ENCODE results near the gene ZNF609. TPM values are rescaled to one million over a fixed set of nuclear protein-coding genes. Genes with fewer than 3 reads are reported as not detected.

Gene ZNF609
- polyA plus RNA-seq, 3 donors, result 1.3 to 13.2 (median 1.7) TPM

- H3K4me2 ChIP-seq (replicated peaks; ENCODE audit: extremely low read depth, low read length, poor library complexity, severe bottlenecking), result peak overlapping the region; percentile 63
- Mint-ChIP-seq H3K27ac (peak overlapping the region; percentile 88 to 96 (median 95)), H3K27me3 (ENCODE audit: low read depth in 3 of 3) (no peaks in the 10 kb centered on the region), H3K4me1 (peaks cover 88% of the 10 kb centered on the region), H3K36me3 (peaks cover 40 to 60% of the 10 kb centered on the region in 2 donors), H3K9me3 (no peaks in the 10 kb centered on the region), H3K4me3 (peak overlapping the region in 1 of 2 donors; percentile 85)
- H3K9ac ChIP-seq (ENCODE audit: insufficient read depth, low read length, poor library complexity, severe bottlenecking), result peak overlapping the region; percentile 52
- peak; percentile 37 to 76 (median 41) for DNase-seq
- intact Hi-C loops (cut with micrococcal nuclease), result loop anchor here in 1 of 2 donors (10.0 kb wide), 2 partner anchors 130 to 200 kb away; partner anchors contain the start of gene PIF1
- peaks cover 74% of the 10 kb centered on the region for H3K79me2 ChIP-seq (ENCODE audit: insufficient read depth, low read length)
- peaks cover 26% of the 10 kb centered on the region for H4K20me1 ChIP-seq (ENCODE audit: insufficient read depth, low read length)
- peaks cover 15 to 17% of the 10 kb centered on the region in 2 donors for H3K36me3 ChIP-seq (replicated peaks in 1 of 2; ENCODE audit: control insufficient read depth in 1 of 2, insufficient read depth in 2 of 2, low read length in 2 of 2)
- peak overlapping the region in 1 of 3 experiments; percentile 45 for H3K4me3 ChIP-seq (replicated peaks in 1 of 3; ENCODE audit: low read depth in 2 of 3, low read length in 3 of 3)
- no CpG with 5 or more reads among the region's 2 CpGs for WGBS (ENCODE audit: insufficient coverage)
- H3K4me1 ChIP-seq (ENCODE audit: control insufficient read depth in 1 of 2, insufficient read depth in 2 of 2, low read length in 2 of 2), result peaks cover 67 to 91% of the 10 kb centered on the region in 2 donors
- no peaks in the 10 kb centered on the region for H3K27me3 ChIP-seq (ENCODE audit: control insufficient read depth in 2 of 2, insufficient read depth in 2 of 2, low read length in 2 of 2)
- H3K9me3 ChIP-seq (replicated peaks in 1 of 2; ENCODE audit: control insufficient read depth in 1 of 2, insufficient read depth in 1 of 2, low read length in 2 of 2), result no peaks in the 10 kb centered on the region
- no peak for TF ChIP-seq CTCF (IDR thresholded peaks at IDR 0.05)
- H3K27ac ChIP-seq (ENCODE audit: low read depth in 1 of 2, low read length in 2 of 2), result peak overlapping the region; percentile 77 to 94
- H2AFZ ChIP-seq (ENCODE audit: insufficient read depth, low read depth, low read length, poor library complexity, severe bottlenecking), result no peak overlapping the region
Observed at GRCh38 chr15:64694816-64695215, 234.4 kb downstream of the ZNF609 start.

GRCh38 chr15:64695561-64695992, 235.2 kb downstream of the ZNF609 start:
- Histone ChIP-seq H4K20me1 (ENCODE audit: insufficient read depth, low read length) (peaks cover 33% of the 10 kb centered on the region), H3K9ac (ENCODE audit: insufficient read depth, low read length, poor library complexity, severe bottlenecking) (no peak overlapping the region), H3K4me1 (ENCODE audit: control insufficient read depth in 1 of 2, insufficient read depth in 2 of 2, low read length in 2 of 2) (peaks cover 72 to 99% of the 10 kb centered on the region in 2 donors), H3K27me3 (ENCODE audit: control insufficient read depth in 2 of 2, insufficient read depth in 2 of 2, low read length in 2 of 2) (no peaks in the 10 kb centered on the region), H3K9me3 (replicated peaks in 1 of 2; ENCODE audit: control insufficient read depth in 1 of 2, insufficient read depth in 1 of 2, low read length in 2 of 2) (no peaks in the 10 kb centered on the region), H3K36me3 (replicated peaks in 1 of 2; ENCODE audit: control insufficient read depth in 1 of 2, insufficient read depth in 2 of 2, low read length in 2 of 2) (peaks cover 13 to 17% of the 10 kb centered on the region in 2 donors), H3K4me3 (replicated peaks in 1 of 3; ENCODE audit: low read depth in 2 of 3, low read length in 3 of 3) (peak overlapping the region in 2 of 3 experiments; percentile 6 to 45), H3K4me2 (replicated peaks; ENCODE audit: extremely low read depth, low read length, poor library complexity, severe bottlenecking) (peak overlapping the region; percentile 63), H3K27ac (ENCODE audit: low read depth in 1 of 2, low read length in 2 of 2) (peak overlapping the region; percentile 77 to 94), H2AFZ (ENCODE audit: insufficient read depth, low read depth, low read length, poor library complexity, severe bottlenecking) (peak overlapping the region; percentile 38), H3K79me2 (ENCODE audit: insufficient read depth, low read length) (peaks cover 82% of the 10 kb centered on the region)
- Mint-ChIP-seq H3K4me1 (peaks cover 96% of the 10 kb centered on the region), H3K27me3 (ENCODE audit: low read depth in 3 of 3) (no peaks in the 10 kb centered on the region), H3K4me3 (peak overlapping the region; percentile 66 to 85), H3K9me3 (no peaks in the 10 kb centered on the region), H3K27ac (peak overlapping the region; percentile 88 to 96 (median 95)), H3K36me3 (peaks cover 38 to 60% of the 10 kb centered on the region in 2 donors)
- WGBS (ENCODE audit: insufficient coverage), result no CpG with 5 or more reads among the region's 6 CpGs
- no peak for TF ChIP-seq CTCF (IDR thresholded peaks at IDR 0.05)
- intact Hi-C loops (cut with micrococcal nuclease), result loop anchor here in 1 of 2 donors (10.0 kb wide), 2 partner anchors 129 to 199 kb away; partner anchors contain the start of gene PIF1
- DNase-seq, result peak; percentile 68 to 83 (median 76)

Data from CD14-positive monocyte (primary cell).